GM19240 (cell line): ENCODE measurements around the gene SIK2.

Experiments used
- DNase-seq: peaks from one replicate; pipeline ENCODE4 v3.0.0; 2011; ENCODE audit warnings: low spot score; ENCODE audit not compliant: insufficient read length

SIK2 gene

GRCh38 chr11:111581341-111581740 lies 20.9 kb upstream of the SIK2 start:
- no peak for DNase-seq

GRCh38 chr11:111582163-111582562 lies 20.1 kb upstream of the SIK2 start:
- no peak for DNase-seq

- DNase-seq, result no peak
These were observed 19.4 kb upstream of the SIK2 start for GRCh38 chr11:111582881-111583280.

- DNase-seq, result no peak
These were observed 16.9 kb upstream of the SIK2 start for GRCh38 chr11:111585371-111585770.

GRCh38 chr11:111586388-111586831 lies 15.8 kb upstream of the SIK2 start:
- DNase-seq, result no peak

- no peak for DNase-seq
These were observed 13.1 kb upstream of the SIK2 start for GRCh38 chr11:111589114-111589513.

GRCh38 chr11:111589886-111590499 lies 12.3 kb upstream of the SIK2 start:
- DNase-seq, result no peak

GRCh38 chr11:111591187-111591960 lies 10.9 kb upstream of the SIK2 start:
- no peak for DNase-seq

GRCh38 chr11:111592491-111592890 lies 9.8 kb upstream of the SIK2 start:
- no peak for DNase-seq

GRCh38 chr11:111596319-111596718 lies 5.9 kb upstream of the SIK2 start:
- no peak for DNase-seq

- DNase-seq, result no peak
These were observed 4.1 kb upstream of the SIK2 start for GRCh38 chr11:111598148-111598547.

- DNase-seq, result no peak
These were observed 3.7 kb upstream of the SIK2 start for GRCh38 chr11:111598559-111598958.

- no peak for DNase-seq
These were observed 642 bp upstream of the SIK2 start for GRCh38 chr11:111601636-111601978.

GRCh38 chr11:111602865-111603610 lies 789 bp downstream of the SIK2 start:
- no peak for DNase-seq

- no peak for DNase-seq
These were observed 1.4 kb downstream of the SIK2 start for GRCh38 chr11:111603611-111604130.

- DNase-seq, result no peak
These were observed 2.3 kb downstream of the SIK2 start for GRCh38 chr11:111604392-111605009.

GRCh38 chr11:111605681-111606080 lies 3.4 kb downstream of the SIK2 start:
- DNase-seq, result no peak

GRCh38 chr11:111606986-111607385 lies 4.7 kb downstream of the SIK2 start:
- DNase-seq, result no peak

GRCh38 chr11:111607751-111608150 lies 5.5 kb downstream of the SIK2 start:
- no peak for DNase-seq

- no peak for DNase-seq
These were observed 10.0 kb downstream of the SIK2 start for GRCh38 chr11:111612224-111612623.

GRCh38 chr11:111617286-111617685 lies 15.0 kb downstream of the SIK2 start:
- DNase-seq, result no peak

- DNase-seq, result no peak
These were observed 18.3 kb downstream of the SIK2 start for GRCh38 chr11:111620518-111620917.
